GM19463 (cell line): ENCODE results near the gene ADSL.
"Not testable (repeated sequence)": the region's sequence is repeated elsewhere in the genome, so short reads cannot be mapped to it uniquely, and the experiment has no call there.

Experiments used
- ATAC-seq: cut with Tn5 transposase; IDR thresholded peaks from one replicate; pipeline ENCODE4 v1.9.1; 2021; ENCODE audit warnings: mild to moderate bottlenecking, moderate library complexity; ENCODE audit not compliant: unreplicated experiment

The ADSL gene

DNA sequence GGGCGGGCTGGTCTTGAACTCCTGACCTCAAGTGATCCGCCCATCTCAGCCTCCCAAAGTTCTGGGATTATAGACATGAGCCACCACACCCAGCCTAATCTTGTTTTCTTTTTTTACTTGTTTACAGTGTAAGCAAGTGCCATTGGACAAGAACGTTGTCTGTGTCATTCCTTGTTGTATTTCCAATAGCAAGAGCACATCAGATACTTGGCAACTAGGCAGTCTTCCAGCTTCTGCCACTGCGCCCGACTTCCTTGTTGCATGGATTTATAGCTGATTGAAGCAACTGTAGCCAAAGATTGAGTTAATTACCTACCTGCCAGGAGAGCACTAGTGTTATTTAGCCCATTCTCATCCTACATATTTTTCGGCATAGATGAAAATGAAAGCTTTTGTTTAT is 21.0 kb downstream of the ADSL start:
- ATAC-seq, result no peak

DNA sequence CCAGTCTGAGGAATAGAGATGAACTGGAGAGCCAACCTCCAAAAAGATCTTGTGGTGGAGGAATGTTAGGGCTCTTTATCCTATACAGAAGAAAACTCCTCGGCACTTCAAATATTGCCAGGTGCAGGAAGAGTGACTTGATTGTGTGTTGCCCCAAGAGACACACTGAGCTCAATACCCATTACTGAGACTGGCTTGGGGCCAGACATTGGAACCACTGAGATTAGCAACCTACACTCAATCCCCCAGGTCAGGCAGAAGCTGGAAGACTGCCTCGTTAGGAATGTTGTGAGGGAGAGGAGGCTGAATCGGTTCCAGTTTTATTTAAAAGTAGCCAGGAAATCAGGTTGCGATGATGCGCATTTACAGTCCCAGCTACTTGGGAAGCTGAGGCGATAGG is 21.7 kb downstream of the ADSL start:
- ATAC-seq, result no peak

DNA sequence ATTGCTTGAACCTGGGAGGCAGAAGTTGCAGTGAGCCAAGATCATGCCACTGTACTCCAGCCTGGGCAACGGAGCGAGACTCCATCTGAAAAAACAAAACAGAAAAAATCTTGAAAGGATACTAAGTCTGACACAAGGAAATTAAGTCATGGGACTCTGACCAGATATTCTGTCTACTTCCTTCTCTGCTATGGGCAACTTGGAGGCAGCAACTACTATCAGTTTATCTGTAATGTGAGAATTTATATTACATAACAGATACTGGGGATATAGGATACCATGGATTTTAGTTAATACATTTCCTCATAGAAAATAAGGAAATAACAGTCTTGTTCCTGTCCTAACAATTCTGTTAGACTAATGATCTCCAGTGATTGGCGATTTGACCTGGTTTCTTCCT is 22.5 kb downstream of the ADSL start:
- ATAC-seq, result no peak

DNA sequence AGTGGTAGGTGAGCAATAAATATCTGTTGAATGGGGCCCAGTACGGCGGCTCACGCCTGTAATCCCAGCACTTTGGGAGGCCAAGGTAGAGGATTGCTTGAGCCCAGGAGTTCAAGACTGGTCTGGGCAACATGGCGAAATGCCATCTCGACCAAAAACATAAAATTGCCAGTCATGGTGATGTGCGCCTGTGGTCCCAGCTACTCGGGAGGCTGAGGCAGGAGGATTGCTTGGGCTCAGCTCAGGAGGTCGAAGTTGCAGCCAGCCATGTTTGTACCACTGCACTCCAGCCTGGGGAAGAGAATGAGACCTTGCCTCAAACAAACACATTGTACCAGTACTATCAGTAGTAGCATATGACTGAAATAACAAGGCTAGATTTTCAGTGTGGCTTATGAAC is 28.3 kb downstream of the ADSL start:
- no peak for ATAC-seq

DNA sequence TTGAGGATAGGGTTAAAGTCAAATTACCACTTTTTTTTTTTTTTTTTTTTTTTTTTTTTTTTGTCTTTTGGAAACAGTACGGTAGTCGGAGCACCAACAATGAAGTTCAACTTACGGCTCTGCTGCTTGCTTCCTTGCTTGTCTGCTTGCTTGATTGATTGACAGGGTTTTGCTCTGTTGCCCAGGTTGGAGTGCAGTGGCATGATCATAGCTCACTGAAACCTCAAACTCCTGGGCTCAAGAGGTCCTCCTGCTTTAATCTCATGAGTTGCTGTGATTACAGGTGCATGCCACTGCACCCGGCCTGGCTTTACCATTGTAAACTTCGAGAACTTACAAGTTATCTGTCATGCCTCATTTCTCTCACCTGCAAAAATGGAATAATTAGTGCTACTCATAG is 29.8 kb downstream of the ADSL start:
- ATAC-seq, result no peak

DNA sequence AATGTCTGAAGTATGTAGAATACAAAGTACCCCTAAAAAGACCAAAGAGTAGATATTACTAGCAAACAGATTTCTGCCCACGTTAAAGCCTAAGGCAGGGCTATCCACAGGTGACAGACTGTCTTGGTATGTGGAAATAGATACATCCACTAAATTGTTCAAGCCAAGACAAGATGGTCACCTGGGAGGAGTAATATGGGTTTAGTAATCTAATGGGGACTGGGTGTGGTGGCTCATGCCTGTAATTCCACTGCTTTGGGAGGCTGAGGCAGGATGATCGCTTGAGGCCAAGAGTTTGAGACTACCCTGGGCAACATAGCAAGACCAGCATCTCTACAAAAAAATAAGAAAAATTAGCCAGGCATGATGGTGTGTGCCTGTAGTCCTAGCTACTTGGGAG is 31.6 kb downstream of the ADSL start:
- no peak for ATAC-seq

DNA sequence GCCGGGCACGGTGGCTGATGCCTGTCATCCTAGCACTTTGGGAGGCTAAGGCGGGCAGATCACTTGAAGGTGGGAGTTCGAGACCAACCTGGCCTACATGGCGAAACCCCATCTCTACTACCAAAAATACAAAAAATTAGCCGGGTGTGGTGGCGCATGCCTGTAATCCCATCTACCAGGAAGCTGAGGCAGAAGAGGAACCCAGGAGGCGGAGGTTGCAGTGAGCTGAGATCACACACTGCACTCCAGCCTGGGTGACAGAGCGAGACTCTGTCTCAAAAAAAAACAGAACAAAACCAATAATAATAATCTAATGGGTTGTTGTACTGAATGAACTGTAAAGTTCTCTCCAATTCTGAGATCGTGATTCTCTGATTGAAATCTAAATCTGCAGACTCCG is 32.1 kb downstream of the ADSL start:
- ATAC-seq, result not testable (repeated sequence)

DNA sequence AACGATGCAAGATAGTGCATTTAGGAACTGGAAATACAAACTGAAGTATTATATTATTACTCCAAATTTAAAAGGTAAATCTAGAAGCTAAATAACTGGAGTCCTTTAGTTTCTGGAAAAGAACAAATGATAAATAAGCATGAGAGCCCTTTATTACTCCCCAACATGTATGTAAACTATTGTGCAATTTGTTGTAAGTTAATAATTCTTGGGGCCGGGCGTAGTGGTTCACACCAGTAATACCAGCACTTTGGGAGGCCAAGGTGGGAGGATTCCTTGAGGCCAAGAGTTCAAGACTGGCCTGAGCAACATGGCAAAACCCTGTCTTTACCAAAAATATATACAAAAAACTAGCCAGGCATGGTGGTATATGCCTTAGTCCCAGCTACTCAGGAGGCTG is 35.2 kb downstream of the ADSL start:
- ATAC-seq, result no peak

DNA sequence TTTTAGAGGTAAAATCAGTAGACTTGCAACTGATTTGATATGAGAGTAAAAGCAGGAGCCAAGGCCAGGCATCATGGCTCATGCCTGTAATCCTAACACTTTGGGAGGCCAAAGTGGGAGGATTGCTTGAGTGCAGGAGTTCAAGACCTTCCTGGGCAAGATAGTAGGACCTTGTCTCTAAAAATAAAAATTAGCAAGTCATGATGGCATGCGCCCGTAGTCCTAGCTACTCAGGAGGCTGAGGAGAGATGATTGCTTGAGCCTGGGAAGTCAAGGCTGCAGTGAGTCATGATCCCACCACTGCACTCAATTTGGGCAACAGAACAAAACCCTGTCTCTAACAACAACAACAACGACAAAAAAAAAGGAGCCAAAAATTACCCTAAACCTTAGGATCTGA is 37.6 kb downstream of the ADSL start:
- no peak for ATAC-seq

DNA sequence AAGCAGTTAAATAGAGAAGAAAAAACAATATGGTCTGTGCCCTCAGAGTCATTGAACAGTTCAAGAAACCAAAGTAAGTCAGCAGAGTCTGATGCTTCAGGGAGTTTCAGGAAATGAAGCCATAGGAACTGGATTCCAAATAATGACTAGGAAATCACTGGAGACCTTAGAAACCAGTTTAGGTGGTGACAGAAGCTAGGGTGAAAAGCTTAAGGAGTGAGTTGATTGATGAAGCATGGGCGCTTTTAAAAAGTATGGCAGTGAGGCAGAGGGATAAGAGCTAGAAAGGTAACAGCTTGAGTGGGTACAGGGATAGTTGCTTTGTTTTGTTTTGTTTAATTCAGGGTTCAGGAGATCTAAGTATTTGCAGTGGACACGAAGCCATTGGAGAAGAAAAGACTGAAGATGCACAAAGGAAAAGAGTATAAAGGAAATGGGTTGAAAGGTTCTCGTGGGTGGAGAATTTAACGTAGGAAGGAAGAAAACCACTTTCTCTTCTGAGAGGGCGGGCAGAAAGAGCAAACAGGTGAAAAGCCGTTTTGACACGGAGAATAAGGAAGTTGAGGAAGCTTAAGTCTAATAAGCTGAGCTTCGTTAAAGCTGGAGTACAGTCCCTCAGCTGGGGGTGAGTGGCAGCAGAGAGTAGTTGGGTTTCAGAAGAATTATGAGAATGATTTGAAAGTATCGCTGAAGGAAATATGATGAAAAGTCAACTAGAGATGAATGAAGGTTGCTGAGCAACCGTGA is 38.9 kb downstream of the ADSL start:
- ATAC-seq, result no peak

DNA sequence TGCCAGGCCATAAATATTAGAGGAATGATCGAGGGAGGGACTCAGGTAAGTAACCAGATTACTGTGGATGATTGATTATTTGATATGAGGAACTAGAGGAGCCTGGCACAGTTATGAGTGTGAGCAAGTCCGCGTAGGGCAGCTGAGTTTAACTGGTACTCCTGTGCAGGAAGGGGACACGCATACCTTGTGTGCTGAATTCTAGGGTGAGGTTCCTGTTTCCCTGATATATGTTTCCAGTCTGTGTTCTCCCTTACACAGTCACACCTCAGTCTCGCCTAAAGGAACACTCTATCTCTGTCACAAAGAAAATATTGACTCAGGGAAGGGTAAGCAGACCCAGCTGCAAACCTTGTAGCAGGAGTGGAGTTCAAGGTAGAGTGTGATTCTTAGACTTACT is 41.4 kb downstream of the ADSL start:
- ATAC-seq, result no peak

DNA sequence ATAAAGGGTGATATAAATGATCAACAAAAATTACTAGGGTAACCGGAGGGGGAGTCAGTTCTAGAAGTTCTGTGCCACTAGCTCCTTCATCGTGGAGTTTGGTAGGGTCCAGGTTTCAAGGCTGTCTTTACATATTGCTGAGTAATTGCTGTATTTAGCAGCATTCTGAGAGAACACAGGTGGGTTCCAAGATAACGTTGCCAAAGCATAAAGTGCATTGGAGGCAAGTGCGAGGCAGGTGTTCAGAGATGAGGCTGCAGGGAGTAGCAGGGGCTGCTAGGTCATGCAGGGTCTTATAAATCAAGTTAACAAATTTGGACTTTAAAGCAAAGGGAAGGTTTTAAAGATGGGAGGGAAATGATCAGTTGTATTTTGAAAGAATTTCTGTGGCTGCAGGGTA is 41.9 kb downstream of the ADSL start:
- ATAC-seq, result no peak

DNA sequence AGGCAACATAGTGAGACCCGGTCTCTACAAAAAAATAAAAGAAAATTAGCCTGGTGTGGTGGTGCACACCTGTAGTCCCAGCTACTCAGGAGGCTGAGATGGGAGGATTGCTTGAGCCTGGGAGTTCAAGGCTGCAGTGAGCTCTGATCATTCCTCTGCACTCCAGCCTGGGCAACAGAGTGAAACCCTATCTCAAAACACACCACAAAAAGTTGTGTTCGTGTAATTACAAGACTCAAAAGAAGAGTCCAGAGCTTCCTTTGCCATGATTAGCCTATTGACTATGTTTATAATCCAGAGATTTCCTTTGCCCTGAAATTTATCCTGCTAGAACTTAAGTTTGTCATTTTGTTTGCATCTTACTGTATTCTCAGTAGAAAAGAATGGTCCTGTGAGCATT is 45.1 kb downstream of the ADSL start:
- no peak for ATAC-seq

DNA sequence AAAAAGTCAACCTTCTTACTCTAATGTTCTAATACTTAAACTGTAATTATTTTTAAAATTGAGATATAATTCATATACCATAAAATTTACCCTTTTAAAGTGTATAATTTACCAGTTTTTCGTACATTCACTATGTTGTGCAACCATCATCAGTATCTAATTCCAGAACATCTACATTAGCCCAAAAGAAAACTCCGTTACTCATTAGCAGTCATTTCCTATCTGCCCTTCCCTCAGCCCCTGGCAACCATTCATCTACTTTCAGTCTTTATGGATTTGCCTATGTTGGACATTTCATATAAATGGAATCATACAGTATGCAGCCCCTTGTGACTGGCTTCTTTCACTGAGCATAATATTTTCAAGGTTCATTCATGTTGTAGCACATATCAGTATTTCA is 46.3 kb downstream of the ADSL start:
- ATAC-seq, result no peak

DNA sequence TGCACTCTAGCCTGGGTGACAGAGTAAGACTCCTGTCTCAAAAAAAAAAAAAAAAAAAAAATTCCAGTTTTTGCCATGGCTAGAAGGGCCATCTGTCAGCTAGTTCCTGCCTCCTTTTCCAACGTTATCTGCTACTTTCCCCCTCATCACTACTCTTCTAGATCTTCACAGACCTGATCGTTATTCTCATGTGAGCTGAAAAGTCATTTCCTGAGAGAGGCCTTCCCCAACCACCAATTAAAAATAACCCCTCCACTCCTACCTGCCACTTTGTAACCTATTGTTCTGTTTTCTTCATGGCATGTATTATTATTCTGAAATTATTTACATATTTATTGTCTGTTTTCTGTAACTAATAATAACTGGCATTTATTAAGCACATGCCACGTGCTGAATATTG is 48.3 kb downstream of the ADSL start:
- no peak for ATAC-seq

DNA sequence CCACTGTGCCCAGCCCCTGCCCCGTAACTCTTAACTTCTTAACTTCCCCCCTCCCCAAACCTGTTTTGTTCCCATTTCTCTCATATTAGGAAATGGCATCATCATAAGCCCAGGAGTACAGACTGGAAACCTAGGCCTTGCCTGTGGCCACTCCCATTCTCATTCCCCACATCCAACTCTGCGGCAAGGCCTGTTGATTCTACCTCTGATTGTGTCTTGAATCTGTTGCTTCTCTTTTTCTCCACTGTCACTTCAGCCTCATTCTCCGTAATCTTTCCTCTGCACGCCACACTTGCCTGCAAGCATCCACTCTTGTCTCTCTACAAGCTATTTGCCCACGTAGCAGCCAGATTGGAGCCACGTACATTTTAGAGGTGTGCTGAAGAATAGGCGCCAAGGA is 49.3 kb downstream of the ADSL start:
- ATAC-seq, result no peak

DNA sequence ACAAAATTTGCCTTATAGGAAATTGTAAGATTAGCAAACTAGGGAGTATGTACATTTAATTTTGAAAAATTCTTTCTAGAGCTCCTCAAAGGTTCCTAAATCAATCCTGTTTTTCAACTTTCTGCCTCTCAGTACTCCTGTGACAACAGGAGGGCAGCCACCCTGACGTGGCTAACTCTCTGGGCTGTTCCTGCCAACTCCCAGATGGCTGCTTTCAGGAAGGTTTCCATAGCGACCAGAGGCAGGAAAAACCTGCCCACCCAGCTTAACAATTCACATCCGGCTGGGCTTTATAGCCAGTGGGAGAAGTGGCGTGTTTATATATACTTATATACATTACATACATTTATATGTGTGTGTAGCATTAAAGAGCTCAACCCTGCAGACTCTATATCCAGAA is 50.6 kb downstream of the ADSL start:
- ATAC-seq, result no peak

DNA sequence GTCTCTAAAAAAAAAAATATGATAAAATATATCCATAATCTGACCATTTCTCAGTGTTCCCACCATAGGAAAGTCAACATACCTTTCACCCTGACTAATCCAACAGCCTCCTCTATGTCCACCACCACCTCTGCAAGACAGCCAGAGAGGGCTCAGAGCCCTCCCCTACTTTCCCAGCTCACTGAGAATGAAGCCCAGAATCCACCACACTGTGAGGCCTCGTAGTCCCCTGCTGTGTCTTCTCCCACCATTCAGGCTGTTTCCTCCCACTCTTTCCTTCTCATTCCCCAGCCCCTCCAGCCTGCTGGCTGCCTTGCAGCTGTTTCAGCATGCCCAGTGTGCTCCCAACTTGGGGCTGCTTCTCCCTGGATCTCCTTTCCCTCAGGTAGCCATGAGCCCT is 51.1 kb downstream of the ADSL start:
- no peak for ATAC-seq

DNA sequence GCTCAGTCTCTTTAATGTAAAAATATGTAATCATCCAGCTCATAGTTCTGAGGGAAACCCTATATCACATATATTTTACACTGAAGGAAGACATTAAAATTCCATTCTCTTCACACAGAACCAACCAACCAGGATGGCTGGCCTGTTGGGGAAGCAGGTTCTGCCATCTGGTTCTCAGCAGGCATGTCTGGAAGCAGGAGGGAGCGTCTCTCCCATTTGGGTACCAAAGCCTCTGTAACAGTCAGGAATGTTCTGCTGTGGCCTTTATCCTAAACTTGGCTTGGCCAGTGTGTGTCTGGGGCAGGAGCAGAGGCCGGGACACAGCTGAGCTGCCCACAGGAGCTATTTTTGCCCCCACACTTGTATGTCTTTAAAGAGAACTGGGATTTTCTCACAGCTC is 53.3 kb downstream of the ADSL start:
- ATAC-seq, result no peak

DNA sequence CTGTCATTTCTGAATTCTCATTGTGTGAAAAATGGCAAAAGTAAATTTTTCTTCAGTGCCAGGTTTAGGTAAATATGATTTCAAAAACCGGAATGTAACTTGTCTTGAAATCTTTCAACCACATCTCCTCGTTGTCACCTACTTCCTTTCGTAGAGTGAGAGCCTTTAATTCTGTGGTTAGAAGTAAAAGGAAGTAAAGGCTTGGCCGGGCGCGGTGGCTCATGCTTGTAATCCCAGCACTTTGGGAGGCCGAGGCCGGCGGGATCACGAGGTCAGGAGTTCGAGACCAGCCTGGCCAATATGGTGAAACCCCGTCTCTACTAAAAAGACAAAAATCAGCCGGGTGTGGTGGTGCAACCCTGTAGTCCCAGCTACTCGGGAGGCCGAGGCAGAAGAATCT is 53.9 kb downstream of the ADSL start:
- no peak for ATAC-seq

DNA sequence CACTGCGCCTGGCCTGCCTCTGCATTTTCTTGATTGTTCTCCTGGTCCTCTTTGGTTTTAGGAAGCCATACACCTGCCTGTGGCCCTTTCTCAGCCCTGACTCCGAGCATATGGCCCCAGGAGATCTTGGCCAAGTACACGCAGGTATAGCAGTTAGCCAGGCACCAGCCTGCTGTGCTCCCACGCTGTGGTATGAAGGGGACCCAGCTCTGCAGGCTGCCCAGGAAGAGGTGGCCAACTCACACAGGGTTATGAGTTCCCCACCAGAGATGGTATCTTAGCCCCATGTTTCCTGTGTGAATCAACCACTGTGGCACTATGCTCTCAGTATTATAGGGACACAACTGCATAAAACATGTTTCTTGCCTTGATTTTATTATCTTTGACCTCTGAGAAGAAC is 55.2 kb downstream of the ADSL start:
- ATAC-seq, result no peak

DNA sequence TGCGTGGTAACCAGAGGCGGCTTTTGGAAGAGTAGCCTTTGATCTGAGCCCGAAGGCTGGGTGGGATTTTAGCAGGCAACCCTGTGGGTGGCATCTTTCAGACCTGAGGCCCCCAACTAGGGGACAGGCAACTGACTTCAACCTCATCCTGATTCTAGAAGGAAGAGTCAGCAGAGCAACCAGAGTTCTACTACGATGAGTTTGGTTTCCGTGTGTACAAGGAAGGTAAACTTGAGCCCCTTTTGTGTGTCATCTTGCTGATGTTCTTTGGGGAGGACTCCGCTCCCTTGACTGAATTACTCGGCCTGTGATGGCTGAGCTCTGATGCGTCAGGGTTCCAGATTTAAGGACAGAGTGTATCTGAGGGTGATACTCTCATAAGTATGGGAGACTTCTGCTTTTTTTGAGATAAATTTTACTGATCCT is 55.7 kb downstream of the ADSL start:
- no peak for ATAC-seq

DNA sequence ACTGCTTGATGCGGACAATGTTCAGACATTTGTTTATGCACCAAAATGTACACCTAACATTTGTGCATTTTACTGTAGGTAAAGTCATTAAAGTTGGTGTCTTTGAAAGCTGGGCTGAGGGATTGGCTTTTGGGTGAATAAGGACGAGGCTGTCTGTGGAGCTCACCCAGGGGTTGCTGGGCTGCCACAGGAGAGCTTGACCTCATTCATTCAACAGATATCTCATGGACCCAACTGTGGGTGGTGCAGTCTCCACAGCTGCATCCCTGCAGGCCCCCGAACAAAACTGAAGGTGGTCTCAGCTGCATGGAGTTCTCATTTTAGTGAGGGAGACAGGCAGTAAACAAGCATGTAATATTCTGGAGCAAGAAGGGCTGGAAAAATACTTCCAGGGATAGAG is 56.8 kb downstream of the ADSL start:
- no peak for ATAC-seq
